Measurements from ENCODE around the gene FAM149B1. TPM values are rescaled to one million over a fixed set of nuclear protein-coding genes. Genes with fewer than 3 reads are reported as not detected.

FAM149B1 gene
- total RNA-seq: 10 to 100 TPM; 12.7 to 17.6 (median 12.8) TPM
- 29.9 TPM for total RNA-seq (2013)

GRCh38 chr10:73167783-73168464 lies at the start of gene FAM149B1, which contains the start of gene ECD:
TSS of gene FAM149B1 (plus strand) at chr10:73168119. CDS start at chr10:73168340, 221 bp downstream.
TSS of gene ECD (minus strand) at chr10:73168008. CDS start at chr10:73163937, 4,071 bp downstream.
- under 1% methylated on average over 49 of the region's 49 CpGs for WGBS (ENCODE audit: insufficient coverage)
- Histone ChIP-seq H3K36me3 (ENCODE audit: control insufficient read depth, insufficient read depth, low read length) (peaks cover 4% of the 10 kb centered on the region), H3K27ac (ENCODE audit: low read length) (peak within 1 kb of the TSS; percentile 93), H3K4me1 (ENCODE audit: control insufficient read depth, insufficient read depth, low read length) (peaks cover 9% of the 10 kb centered on the region), H3K27me3 (ENCODE audit: control insufficient read depth, insufficient read depth, low read length) (no peaks in the 10 kb centered on the region), H3K9me3 (ENCODE audit: control insufficient read depth, insufficient read depth, low read length) (no peaks in the 10 kb centered on the region), H3K4me3 (ENCODE audit: low read length) (peak within 1 kb of the TSS; percentile 89)
- TF ChIP-seq CTCF (IDR thresholded peaks at IDR 0.05): peak; percentile 22
- Mint-ChIP-seq H3K4me3 (peak within 1 kb of the TSS; percentile 100), H3K36me3 (no peaks in the 10 kb centered on the region), H3K9me3 (no peaks in the 10 kb centered on the region), H3K27ac (peak within 1 kb of the TSS; percentile 100), H3K27me3 (ENCODE audit: low read depth in 2 of 2) (no peaks in the 10 kb centered on the region), H3K4me1 (peaks cover 37 to 40% of the 10 kb centered on the region in 2 donors)
- DNase-seq (peak; percentile 93 to 96), ATAC-seq (peak; percentile 89 to 97 (median 92))
- intact Hi-C loops (cut with micrococcal nuclease): loop anchor here (2.0 to 5.0 kb wide), 2 partner anchors 71 to 79 kb away; partner anchors contain the start of genes DNAJC9 and P4HA1

- 100% methylated on average over 1 of the region's 1 CpG for WGBS (ENCODE audit: insufficient coverage)
- Mint-ChIP-seq H3K27me3 (ENCODE audit: low read depth in 2 of 2) (no peaks in the 10 kb centered on the region), H3K4me3 (no peak overlapping the region), H3K36me3 (no peaks in the 10 kb centered on the region), H3K4me1 (no peaks in the 10 kb centered on the region), H3K27ac (no peak overlapping the region), H3K9me3 (no peaks in the 10 kb centered on the region)
- no peaks in the 10 kb centered on the region for H3K4me1 ChIP-seq (ENCODE audit: control insufficient read depth, insufficient read depth, low read length)
- TF ChIP-seq CTCF (IDR thresholded peaks at IDR 0.05): no peak
- no peak overlapping the region for H3K27ac ChIP-seq (ENCODE audit: low read length)
- ATAC-seq: no peak
- no peaks in the 10 kb centered on the region for H3K27me3 ChIP-seq (ENCODE audit: control insufficient read depth, insufficient read depth, low read length)
- no peak for DNase-seq
- peaks cover 6% of the 10 kb centered on the region for H3K36me3 ChIP-seq (ENCODE audit: control insufficient read depth, insufficient read depth, low read length)
- H3K9me3 ChIP-seq (ENCODE audit: control insufficient read depth, insufficient read depth, low read length): no peaks in the 10 kb centered on the region
- no peak overlapping the region for H3K4me3 ChIP-seq (ENCODE audit: low read length)
- intact Hi-C loops (cut with micrococcal nuclease): no loop called here
These were observed 48.5 kb upstream of the FAM149B1 start for GRCh38 chr10:73119457-73119856.

GRCh38 chr10:73119952-73120351 lies 48.0 kb upstream of the FAM149B1 start:
- no peak for DNase-seq
- intact Hi-C loops (cut with micrococcal nuclease): no loop called here
- no peaks in the 10 kb centered on the region for H3K36me3 Mint-ChIP-seq
- no peaks in the 10 kb centered on the region for H3K9me3 ChIP-seq (ENCODE audit: control insufficient read depth, insufficient read depth, low read length)
- no peak overlapping the region for H3K27ac Mint-ChIP-seq
- H3K4me3 ChIP-seq (ENCODE audit: low read length): no peak overlapping the region
- H3K27me3 Mint-ChIP-seq (ENCODE audit: low read depth in 2 of 2): no peaks in the 10 kb centered on the region
- H3K4me3 Mint-ChIP-seq: no peak overlapping the region
- H3K9me3 Mint-ChIP-seq: no peaks in the 10 kb centered on the region
- 95% methylated on average over 4 of the region's 4 CpGs for WGBS (ENCODE audit: insufficient coverage)
- H3K4me1 Mint-ChIP-seq: no peaks in the 10 kb centered on the region
- TF ChIP-seq CTCF (IDR thresholded peaks at IDR 0.05): no peak
- no peaks in the 10 kb centered on the region for H3K27me3 ChIP-seq (ENCODE audit: control insufficient read depth, insufficient read depth, low read length)
- no peak for ATAC-seq
- no peak overlapping the region for H3K27ac ChIP-seq (ENCODE audit: low read length)
- H3K36me3 ChIP-seq (ENCODE audit: control insufficient read depth, insufficient read depth, low read length): peaks cover 8% of the 10 kb centered on the region
- H3K4me1 ChIP-seq (ENCODE audit: control insufficient read depth, insufficient read depth, low read length): no peaks in the 10 kb centered on the region
